ENCODE measurements around the gene AGTRAP. TPM values are rescaled to one million over a fixed set of nuclear protein-coding genes. Genes with fewer than 3 reads are reported as not detected.

The AGTRAP gene
- total and polyA plus RNA-seq, 2 of the 4 experiments (the other 2 are of a cell fraction): 21.5 to 57.7 TPM

GRCh38 chr1:11787804-11788436 is 52.0 kb downstream of the AGTRAP start:
- H3K9me1 ChIP-seq (ENCODE audit: insufficient read depth, low read length): peaks cover 34% of the 10 kb centered on the region
- no peak overlapping the region for H3K4me2 ChIP-seq (ENCODE audit: low read depth, low read length)
- H3K18ac ChIP-seq (ENCODE audit: low read depth, low read length): peak overlapping the region; percentile 19
- peak overlapping the region; percentile 4; the same call in 1 of the 2 replicates for H3K23ac ChIP-seq (ENCODE audit: low read depth, low read length)
- dilution Hi-C loops (cut with HindIII; ENCODE audit: low sequenced_read_pairs, unreplicated experiment) (no loop called here), intact Hi-C loops (cut with micrococcal nuclease) (no loop called here), in situ Hi-C loops (cut with MboI; ENCODE audit: low sequenced_read_pairs) (no loop called here)
- peak overlapping the region; percentile 97 for H4K91ac ChIP-seq (ENCODE audit: insufficient read depth, low read depth, low read length)
- H2AK5ac ChIP-seq (ENCODE audit: low read depth, low read length): peak overlapping the region; percentile 85
- H2BK120ac ChIP-seq (ENCODE audit: low read depth, low read length): peak overlapping the region; percentile 81
- WGBS, 2 experiments (ENCODE audit: extremely low coverage in 2 of 2, insufficient read length in 1 of 2): 96% methylated on average over 4 of the region's 14 CpGs; no CpG with 5 or more reads in 1 of the 2 experiments
- peak overlapping the region; percentile 65 for H2BK20ac ChIP-seq (ENCODE audit: low read depth, low read length)
- H3K36me3 ChIP-seq (ENCODE audit: control insufficient read depth, insufficient read depth, low read length): peaks cover 20% of the 10 kb centered on the region; the same call in 1 of the 2 replicates
- H3K9me3 ChIP-seq (ENCODE audit: control insufficient read depth, insufficient read depth, low read length): no peaks in the 10 kb centered on the region
- peak overlapping the region; percentile 80 for H3K14ac ChIP-seq (replicated peaks; ENCODE audit: low read depth, low read length)
- H3K4ac ChIP-seq (ENCODE audit: low read depth, low read length): peak overlapping the region; percentile 91
- H4K8ac ChIP-seq (ENCODE audit: low read depth in 2 of 2, low read length in 2 of 2): peak overlapping the region; percentile 66 to 91
- DNase-seq: no peak
- peak overlapping the region; percentile 9; the same call in 1 of the 2 replicates for H3K9ac ChIP-seq (ENCODE audit: low read depth, low read length)
- H2AK9ac ChIP-seq (replicated peaks; ENCODE audit: low read depth, low read length, poor library complexity): peak overlapping the region; percentile 98
- CTCF ChIA-PET: interaction anchor here (0.5 to 1.1 kb wide), 2 partner anchors 15 to 89 kb away, joined by 3 to 7 read pairs; no protein-coding TSS in a partner anchor
- H3K27ac ChIP-seq (ENCODE audit: insufficient read depth, low read length): peak overlapping the region; percentile 70; the same call in 1 of the 2 replicates
- H3K56ac ChIP-seq (ENCODE audit: extremely low read depth, insufficient read depth, low read length): no peak overlapping the region
- H3K27me3 ChIP-seq (ENCODE audit: control insufficient read depth, insufficient read depth, low read length): no peaks in the 10 kb centered on the region
- H2BK15ac ChIP-seq (ENCODE audit: low read depth, low read length): peak overlapping the region; percentile 19; the same call in 2 of the 3 replicates
- H3K4me1 ChIP-seq (ENCODE audit: control insufficient read depth, insufficient read depth, low read length): peaks cover 39% of the 10 kb centered on the region
- H2BK5ac ChIP-seq (ENCODE audit: low read depth, low read length, poor library complexity, severe bottlenecking): peak overlapping the region; percentile 59
- peak overlapping the region; percentile 15 for H4K5ac ChIP-seq (ENCODE audit: low read depth, low read length)
- peaks cover 0 to 17% of the 10 kb centered on the region in 2 experiments; a peak in 2 of 4 replicates for H3K79me1 ChIP-seq (ENCODE audit: low read depth in 1 of 2, low read length in 2 of 2)
- H4K20me1 ChIP-seq (ENCODE audit: insufficient read depth, low read length): no peaks in the 10 kb centered on the region
- TF ChIP-seq POLR2A (IDR thresholded peaks at IDR 0.05; ENCODE audit: low read depth, low read length) (no peak), CHD1 (IDR thresholded peaks at IDR 0.05; ENCODE audit: low read depth, low read length) (no peak), MAFK (IDR thresholded peaks at IDR 0.05; ENCODE audit: low read depth, low read length) (no peak), CEBPB (IDR thresholded peaks at IDR 0.05; ENCODE audit: low read depth, low read length) (no peak), MXI1 (IDR thresholded peaks at IDR 0.05; ENCODE audit: borderline replicate concordance, low read depth, low read length) (no peak), ELK1 (IDR thresholded peaks at IDR 0.05; ENCODE audit: borderline replicate concordance, low read depth, low read length) (no peak), NFE2L2 (IDR thresholded peaks at IDR 0.05; ENCODE audit: low read depth, low read length) (no peak), FOS (IDR thresholded peaks at IDR 0.05; ENCODE audit: low read depth, low read length) (no peak), RFX5 (IDR thresholded peaks at IDR 0.05; ENCODE audit: low read depth, low read length) (no peak), USF2 (IDR thresholded peaks at IDR 0.05; ENCODE audit: low read depth, low read length) (no peak), MAZ (IDR thresholded peaks at IDR 0.05; ENCODE audit: borderline replicate concordance, low read depth, low read length) (no peak), RCOR1 (IDR thresholded peaks at IDR 0.05; ENCODE audit: insufficient replicate concordance, low read length) (no peak), RAD21 (IDR thresholded peaks at IDR 0.05; ENCODE audit: low read length) (no peak), SMC3 (IDR thresholded peaks at IDR 0.05; ENCODE audit: low read depth, low read length) (no peak)
- TF ChIP-seq, protein P1, sequence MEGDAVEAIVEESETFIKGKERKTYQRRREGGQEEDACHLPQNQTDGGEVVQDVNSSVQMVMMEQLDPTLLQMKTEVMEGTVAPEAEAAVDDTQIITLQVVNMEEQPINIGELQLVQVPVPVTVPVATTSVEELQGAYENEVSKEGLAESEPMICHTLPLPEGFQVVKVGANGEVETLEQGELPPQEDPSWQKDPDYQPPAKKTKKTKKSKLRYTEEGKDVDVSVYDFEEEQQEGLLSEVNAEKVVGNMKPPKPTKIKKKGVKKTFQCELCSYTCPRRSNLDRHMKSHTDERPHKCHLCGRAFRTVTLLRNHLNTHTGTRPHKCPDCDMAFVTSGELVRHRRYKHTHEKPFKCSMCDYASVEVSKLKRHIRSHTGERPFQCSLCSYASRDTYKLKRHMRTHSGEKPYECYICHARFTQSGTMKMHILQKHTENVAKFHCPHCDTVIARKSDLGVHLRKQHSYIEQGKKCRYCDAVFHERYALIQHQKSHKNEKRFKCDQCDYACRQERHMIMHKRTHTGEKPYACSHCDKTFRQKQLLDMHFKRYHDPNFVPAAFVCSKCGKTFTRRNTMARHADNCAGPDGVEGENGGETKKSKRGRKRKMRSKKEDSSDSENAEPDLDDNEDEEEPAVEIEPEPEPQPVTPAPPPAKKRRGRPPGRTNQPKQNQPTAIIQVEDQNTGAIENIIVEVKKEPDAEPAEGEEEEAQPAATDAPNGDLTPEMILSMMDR (conservative IDR thresholded peaks at IDR 0.05; ENCODE audit: low read depth, low read length): no peak
- H3K4me3 ChIP-seq (ENCODE audit: insufficient read depth, low read depth, low read length): no peak overlapping the region
- H2AFZ ChIP-seq (replicated peaks; ENCODE audit: low read length, poor library complexity): peak overlapping the region; percentile 88
- BruUV-seq (replicated peaks): no TSS peak
- POLR2A ChIA-PET (ENCODE audit: unreplicated experiment): no interaction called here
- no peak for ATAC-seq (ENCODE audit: low read depth)

Data from IMR-90 (cell line).